Stimulated activated CD4-positive, alpha-beta T cell treated with anti-CD3 and anti-CD28 coated beads, Interleukin-15, amount 100 ng/mL, for 24 hours (primary cell): ENCODE results near the gene TEX29.

Experiments used
- DNase-seq: peaks from one replicate; pipeline ENCODE4 v3.0.0-alpha.2; 2020

The TEX29 gene

DNA sequence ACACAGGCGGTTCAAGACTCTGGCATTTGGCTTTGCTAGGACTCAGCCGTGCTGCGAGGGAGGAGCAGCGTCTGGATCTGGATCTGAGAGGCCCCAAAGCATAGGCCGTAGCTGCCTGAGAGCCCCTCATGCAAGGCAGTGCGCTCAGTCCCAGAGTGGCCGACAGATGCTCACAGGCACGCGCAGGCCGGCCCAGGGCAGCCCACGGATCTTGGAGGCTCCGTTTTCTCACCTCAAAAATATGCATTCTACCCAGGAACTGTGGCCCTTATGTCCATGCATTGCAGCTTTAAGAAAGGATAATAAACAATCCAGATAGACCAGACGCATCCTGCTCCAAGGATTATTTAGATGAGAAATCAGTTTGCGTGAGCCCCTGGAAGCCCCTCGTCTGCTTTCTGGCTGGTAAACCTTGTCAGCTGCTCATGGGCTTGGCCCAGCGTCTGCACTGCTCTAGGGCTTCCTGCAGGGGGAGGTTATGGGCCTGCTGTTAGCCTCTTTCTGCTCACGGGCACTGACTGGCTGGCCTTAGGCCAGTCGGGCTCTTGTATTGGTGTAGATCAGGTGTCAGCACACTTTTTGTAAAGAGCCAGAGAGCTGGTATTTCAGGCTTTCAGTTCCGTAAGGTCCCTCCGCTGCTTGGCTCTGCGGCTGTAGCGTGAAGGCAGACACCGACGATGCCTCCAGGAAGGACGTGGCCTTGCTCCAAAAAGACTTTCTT is 24.2 kb downstream of the TEX29 start:
- DNase-seq = no peak

DNA sequence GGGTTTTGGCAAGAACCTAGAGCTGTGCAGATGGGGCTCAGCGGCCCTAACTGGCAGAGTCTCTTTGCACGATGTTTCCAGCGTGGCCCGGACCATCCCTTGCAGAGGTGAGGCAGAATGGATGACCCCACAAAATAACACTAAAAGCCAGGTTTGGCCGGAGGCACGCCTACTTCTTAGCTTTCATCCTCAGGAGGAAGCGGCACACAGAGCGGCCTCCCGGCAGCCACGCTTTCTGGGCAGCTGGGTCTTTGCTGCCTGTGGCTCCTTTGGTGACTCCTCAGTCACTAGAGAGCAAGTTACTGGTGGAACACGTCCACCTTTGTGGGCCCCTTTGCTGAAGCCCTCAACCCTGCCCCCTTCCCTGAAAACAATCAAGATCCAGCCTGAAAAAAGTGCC is 25.2 kb downstream of the TEX29 start:
- no peak for DNase-seq

DNA sequence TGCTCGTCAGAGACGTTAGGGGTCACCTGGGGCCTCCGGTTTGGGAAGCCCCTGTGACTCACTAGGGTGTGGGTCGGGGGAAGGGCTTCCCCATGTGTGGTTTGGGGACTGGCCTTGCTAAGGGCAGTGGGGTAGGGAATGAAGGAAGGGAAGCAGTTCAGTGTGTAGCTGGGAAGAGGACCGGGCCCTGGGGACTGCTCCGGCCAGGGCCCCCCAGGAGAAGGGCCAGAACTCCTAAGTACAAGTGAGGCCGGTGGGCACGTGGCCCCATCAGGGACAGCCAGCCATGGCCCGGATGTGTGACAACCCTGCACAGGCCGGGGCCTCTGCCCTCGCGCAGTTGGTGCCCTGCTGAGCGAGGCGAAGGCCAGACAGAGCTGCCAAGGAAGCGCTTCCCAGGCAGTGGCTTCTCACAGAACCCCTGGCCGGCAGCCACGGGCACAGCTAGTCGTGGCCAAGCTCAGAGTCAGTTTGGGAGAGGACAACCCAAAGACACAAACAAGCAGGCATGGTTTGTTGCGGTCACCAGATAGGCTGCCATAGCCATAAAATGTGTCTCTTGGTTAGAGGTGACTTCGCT is 25.7 kb downstream of the TEX29 start:
- DNase-seq = no peak

DNA sequence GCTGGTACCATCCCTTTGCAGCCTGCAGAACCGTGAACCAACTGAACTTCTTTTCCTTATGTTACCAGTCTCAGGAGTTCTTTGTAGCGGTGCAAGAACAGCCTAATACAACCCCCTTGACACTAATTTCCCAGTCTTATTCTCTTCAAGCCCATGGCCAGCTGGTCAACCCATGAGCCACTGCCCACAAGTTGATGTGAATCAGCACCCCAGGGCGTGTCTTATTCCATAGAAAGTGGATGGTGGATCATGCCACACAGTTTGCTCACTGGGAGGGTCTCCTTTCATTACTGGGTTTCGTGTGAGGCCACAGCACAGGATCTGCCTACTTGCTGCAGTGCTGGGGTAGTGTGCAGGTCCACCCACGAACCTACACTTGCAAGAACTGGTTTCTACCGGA is 27.0 kb downstream of the TEX29 start:
- no peak for DNase-seq

DNA sequence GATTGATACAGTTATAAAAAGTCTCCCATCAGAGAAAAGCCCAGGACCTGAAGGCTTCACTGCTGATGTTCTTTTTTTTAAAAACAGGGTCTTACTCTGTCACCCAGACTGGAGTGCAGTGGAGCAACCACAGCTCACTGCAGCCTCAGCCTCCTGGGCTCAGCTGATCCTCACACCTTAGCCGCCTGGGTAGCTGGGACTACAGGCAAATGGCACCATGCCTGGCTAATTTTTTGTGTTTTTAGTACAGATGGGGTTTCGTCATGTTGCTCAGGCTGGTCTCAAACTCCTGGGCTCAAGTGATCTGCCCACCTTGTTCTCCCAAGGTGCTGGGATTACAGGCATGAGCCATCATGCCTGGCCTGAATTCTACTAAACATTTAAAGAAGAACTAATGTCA is 33.1 kb downstream of the TEX29 start:
- no peak for DNase-seq

DNA sequence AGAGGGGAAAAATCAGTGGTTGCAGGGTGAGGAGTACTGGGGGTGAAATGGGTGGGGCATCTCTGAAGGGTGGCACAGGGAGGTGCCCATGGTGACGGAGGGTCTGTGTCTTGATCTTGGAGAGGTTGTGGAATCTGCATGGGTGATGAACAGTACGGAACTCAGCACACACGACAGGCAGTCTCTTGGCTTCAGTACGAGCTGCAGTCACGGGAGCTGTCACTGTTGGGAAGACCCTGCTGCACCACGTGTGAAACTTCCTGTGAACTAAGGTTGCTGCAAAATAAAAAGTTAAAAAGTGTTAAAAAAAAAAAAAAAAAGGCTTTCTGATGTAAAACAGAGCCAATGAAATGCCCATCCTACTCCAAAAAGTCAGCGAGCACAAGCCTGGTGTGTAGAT is 34.3 kb downstream of the TEX29 start:
- DNase-seq = no peak

DNA sequence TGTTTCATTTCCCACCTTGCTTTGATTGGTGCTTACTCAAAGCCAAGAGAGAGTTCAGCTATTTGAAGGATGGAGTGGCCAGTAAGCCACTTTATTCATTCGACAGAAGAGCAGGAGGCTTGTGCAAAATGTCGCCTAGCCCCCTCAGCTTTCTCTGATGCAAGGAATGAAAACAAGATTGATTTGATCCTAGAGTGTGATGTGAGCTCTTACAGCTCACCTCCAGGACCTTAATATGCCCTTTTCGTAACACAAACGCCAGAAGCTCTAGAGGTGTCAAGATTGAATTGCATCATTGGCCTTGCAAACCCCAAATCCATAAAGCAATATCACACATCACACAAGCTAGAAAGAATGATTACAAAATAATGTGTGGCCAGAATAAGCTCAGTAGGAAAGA is 36.4 kb downstream of the TEX29 start:
- no peak for DNase-seq

DNA sequence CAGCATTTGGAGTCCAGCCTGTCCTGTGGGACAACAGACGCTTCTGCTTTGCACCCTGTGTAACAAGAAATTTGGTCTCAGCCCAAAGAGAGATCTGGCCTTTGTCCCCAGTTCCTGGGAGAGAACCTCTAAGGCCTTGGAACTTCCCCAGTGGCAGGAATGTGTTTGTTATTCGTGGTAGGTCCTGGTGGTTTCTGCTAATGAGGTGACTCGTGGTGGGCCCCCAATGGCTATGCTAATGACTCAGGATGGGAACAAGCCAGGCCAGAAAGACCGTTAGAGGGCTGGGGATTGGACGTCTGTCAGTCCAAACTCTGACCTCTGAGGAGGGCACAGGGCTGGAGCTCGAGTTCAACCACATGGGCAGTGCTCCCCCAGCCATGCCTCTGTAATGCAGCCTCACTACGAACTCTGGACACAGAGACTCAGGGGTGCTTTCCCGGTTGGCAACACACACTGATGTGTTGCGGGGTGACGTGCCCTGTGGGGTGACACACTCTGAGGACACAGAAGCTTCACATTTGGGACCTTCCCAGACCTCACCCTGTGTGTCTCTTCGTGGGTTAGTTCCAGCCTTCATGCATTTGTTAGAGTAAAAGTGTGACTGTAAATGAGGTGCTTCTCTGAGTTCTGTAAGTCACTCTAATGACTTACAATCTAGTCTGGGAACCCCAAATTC is 38.9 kb downstream of the TEX29 start:
- no peak for DNase-seq

DNA sequence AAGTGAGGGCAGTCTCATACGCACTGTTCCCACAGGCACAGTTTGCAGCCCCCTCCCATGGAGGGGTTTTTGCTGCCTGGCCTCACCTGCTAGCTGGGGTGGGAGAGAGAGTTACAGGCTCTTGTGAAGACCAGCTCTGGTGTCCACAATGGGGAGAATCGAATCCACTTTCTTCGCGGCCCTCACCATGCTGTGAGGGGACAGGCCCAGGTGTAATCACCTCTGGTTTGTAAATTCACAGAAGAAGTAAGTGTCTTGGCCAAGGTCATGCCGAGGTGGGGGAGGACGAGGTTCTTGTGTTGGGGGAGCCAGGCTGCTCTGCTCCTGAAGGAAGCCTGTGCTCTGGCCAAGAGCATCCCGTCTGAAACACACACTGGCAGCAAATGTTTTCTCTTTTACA is 39.5 kb downstream of the TEX29 start:
- no peak for DNase-seq

DNA sequence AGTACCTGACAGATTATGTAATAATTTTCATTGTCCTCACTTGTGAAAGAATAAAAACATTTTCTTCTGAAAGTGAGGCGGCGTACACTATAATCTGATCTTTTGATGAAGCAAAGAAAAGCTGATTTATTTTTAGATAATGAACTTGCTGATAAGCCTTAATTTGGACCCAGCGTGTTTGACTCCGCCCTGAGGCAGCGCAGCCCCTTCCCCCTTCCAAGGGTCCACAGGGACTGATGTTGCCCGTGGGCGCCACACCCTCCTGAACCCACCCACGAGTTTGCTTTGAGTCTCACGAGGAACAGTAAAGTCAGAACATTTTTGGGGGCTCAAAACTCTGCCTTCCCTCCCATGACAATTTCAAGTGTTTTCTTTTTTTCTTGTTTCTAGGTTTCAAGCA is 40.0 kb downstream of the TEX29 start:
- no peak for DNase-seq

DNA sequence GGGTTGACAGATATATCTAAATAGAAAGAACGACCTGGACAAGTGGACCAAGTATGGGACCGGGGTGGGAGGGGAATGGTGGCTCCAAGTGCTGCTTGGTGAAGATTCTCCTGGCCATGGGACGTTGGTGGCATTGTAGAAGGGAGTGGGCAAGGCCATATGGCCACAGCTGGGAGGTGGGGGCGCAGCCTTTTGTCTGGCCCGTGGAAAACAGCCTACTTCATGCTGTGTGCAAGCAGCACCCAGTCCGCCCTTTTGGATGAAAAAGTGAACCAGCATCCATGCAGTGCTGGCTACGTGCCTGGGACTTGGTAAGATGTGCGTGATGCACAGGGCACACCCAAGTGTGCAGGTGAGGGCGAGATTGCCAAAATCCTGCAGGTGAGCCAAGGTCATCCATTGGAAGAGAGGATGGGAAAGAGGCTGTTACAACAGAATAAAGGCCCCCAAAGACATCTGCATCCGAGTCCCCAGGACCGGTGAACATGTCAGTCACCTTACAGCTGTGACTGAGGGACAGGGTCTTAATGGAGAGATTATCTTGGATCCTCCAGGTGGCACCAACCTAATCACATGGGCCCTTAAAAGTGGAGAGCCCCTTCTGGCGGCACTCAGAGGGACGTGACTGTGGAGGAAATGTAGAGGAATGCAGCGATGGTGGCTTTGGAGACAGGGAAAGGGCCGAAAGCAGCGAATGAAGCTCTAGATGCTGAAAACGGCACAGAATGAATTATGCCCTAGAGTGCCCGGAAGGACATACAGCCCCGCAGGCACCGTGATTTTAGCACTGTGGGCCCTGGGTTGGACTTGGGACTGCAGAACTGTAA is 40.8 kb downstream of the TEX29 start:
- no peak for DNase-seq

DNA sequence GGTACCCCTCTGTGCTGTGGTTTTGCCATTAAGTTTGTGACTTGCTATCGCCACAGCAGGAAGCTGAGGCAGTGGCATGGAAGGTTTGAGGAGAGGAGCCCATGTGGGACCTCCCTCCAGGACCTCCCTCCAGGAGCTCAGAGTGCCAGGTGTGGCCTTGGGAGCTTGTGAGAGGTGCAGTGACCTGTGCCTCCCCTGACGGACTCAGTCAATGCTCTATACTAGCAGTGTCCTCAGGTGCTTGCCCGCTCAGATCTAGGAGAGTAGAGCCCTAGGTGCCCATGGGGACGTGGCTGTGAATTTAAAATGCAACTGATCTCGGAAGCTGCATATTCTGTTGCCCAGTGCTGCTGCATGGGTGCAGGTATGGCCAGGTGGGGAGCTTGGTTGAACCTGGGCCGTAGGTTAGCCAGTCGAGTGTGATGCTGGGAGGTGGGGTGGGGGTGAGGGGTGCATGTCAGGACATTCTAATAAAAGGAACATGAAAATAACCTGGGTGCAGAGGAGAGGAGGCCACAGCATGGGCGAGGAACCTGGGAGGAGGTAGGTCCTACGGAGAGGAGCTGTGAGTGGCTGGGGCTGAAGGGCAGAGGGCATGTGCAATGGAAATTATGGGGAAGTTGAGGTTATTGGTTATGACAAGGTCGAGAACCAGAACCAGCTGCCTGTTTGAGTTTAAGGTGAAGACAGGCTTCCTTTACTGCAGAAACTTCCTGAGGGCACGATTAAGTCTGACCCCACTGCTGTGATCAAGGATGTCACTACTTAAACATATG is 41.6 kb downstream of the TEX29 start:
- DNase-seq = no peak

DNA sequence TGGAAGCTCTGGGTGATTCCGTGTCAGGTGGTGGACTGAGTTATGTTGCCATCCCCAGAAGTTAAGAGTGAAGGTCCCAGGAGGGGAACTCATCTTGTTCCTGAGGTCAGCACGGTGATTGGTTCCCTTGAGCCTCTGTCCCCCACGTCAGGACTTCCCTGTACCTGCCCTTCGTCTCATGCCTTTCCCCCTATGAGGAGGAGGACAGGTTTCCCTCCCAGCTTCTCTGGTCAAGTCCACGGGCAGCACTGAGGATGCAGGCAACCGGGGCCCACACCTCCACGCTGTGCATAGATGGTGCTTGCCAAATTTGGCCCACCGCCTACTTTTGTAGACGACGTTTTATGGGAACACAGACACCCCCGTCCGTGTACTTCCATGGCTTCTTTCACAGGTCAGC is 42.7 kb downstream of the TEX29 start:
- DNase-seq = no peak

DNA sequence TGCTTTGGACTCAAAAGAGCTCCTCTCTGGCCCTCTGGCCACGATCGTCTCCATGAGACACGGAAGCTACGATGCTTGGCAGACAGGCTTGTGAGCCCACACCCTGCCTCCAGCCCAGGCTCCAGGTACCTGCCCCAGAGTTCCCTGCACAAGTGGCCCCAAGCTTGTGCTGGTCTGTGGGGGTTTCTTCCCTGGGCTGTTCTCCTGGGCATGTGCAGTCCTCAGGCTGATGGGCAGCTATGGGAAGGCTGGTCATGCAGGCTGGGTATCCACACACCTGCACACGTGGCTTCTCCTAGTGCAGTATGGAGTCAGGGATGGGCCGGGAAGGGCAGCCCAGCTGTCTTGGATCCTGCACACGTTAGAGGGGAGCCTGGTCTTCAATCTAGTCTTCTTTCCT is 43.1 kb downstream of the TEX29 start:
- DNase-seq = no peak

DNA sequence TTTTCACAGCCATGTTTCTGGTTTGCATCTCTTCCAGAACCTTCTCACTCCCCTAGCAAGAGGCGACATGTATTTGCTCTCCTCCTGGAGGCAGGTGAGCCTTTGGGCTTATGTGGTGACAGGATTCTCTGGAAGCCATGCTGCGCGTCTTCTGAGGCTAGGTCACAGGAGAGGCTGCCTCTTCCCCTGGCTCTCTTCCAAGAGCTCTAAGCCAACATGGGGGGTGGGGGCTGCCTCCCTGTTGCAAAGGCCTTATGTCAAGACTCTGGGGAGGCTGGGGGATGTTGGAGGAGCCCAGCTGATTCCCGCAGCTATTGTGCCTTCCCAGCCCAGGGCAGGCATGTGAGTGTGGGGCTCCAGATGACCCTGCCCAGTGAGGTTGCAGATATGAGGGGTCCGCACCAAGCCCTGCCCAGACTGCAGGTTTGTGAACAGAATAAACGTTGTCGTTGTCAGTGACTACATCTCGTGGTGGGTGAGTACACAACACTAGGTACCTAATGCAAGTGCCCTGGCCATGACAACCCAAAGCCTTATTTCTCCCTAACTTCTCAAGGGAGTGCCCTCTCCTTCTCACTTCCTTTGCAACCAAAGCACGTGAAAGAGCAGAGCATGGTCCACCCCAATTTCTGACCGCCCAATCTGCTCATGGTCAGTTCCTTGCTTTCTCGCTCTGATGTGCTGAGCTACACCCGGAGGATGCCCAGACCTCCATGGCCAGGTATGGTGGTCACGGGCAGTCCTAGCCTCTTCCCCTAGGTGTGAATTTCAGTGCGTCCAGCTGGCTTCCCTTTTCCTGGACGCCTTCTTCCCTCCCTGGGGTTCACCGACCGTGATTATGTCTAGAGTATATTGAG is 44.9 kb downstream of the TEX29 start:
- DNase-seq = no peak

DNA sequence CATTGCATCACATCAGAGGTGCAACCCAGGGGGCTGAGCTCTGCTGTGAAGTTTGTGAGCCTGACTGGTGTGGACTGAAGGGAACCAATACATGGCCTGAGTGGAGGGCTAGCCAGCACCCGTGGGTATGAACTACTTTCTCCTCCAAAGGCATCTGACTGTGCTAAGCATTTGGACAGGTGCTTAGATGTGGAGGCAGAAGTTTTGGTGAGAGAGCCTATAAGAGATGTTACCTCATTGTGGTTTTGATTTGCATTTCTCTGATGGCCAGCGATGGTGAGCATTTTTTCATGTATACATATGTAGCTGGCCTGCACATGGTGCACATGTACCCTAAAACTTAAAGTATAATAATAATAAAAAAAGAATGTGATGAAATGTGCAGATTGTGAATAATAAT is 46.9 kb downstream of the TEX29 start:
- DNase-seq = no peak

DNA sequence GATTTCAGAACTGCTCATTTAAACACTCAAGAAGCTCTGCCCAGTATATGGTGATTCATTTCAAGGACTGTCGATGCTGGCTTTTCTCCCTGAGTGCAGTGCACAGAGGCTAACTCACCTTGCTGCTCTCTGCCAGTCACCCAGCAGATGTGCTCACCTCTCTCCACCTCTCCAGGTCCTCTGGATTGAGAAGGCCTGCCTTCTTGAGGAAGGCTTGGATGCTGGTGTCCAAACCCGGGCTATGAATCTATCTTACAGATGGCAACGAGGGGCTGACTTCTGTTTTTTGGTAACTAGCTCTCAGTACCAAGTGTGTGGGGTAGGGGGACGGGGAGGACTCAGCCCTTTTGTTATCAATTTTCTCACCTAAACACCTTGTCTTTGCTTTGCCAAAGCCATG is 47.6 kb downstream of the TEX29 start:
- no peak for DNase-seq

DNA sequence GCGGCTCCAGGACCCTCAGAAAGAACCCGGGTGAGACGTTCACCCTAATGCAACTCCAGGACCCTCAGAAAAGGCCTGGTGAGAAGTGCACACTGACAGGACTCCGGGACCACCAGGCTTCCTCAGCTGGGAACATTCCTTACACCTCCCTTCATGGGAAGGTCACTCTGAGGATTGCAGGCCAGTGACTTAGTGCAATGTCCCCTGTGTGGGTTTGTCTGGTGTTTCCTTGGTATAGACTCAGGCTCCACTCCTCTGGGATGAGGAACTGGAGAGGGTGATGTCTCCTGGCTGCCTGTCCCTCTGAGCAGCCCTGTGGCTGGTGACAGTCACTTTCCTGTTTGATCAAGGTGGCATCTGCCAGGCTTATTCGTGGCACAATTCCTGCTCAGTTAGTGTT is 49.7 kb downstream of the TEX29 start:
- DNase-seq = no peak

DNA sequence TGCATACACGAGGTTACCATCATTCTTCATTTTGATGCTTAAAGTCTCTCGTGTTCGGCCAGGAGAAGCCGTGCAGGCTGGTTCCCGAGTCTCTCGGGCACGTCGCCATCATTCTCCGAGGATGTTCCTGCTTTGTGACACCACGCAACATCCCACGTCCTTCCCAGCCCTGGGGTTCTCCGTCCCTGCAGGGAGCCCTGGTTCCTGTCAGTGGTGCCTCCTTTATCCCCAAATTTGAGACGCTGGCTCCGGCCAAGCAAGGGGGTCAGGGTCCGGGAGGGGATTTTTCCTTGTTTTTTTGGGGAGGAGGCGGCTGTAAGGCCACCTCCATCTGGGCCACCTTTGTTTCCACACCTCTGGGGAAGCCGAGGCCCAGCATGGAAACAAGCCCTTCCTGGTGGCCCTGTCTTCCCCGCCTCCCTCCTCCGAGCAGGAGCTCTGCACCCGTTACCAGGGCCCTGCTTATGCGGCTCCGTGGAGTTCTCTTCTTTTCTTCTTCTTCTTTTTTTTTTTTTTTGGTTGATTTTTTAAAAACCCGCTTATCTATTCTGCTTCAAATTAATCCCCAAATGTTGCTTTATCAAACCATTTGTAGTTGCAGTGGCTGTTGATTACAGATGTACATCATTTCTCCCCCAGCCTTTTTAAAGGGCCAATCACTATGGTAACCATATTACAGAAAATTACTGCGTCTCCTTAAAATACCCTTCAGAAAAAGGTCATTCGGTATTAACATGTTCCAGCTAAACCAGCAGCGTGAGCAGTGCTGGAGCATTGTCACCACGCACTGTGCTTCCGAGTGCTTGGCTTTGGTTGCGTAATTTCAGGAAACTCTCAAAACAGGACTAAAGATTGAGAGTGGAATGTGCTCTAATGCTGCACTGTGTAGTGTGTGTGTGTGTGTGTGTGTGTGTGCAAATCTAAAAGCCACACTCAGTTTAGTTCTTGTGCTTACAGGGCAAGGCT is 50.4 kb downstream of the TEX29 start:
- no peak for DNase-seq

DNA sequence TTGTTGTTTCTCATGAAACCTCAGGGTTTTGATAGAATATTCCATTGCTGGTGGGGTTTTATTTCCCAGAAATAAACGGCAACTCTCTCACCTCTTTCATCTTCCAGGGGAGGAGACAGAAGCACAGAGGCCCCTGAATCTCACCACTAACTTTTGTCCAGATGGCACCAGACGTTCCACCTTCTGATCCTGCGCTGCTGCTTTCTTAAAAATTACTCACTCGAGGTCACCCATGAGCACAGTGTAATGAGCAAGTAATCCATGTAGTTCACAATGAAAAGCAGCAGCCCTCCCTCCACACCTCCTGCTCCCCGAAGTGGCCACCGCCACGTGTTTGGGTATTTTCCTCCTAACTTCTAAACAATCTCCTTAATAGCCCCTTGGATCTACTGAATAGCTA is 51.3 kb downstream of the TEX29 start:
- no peak for DNase-seq
